Measurements from ENCODE around the gene SEMG1.

DNA sequence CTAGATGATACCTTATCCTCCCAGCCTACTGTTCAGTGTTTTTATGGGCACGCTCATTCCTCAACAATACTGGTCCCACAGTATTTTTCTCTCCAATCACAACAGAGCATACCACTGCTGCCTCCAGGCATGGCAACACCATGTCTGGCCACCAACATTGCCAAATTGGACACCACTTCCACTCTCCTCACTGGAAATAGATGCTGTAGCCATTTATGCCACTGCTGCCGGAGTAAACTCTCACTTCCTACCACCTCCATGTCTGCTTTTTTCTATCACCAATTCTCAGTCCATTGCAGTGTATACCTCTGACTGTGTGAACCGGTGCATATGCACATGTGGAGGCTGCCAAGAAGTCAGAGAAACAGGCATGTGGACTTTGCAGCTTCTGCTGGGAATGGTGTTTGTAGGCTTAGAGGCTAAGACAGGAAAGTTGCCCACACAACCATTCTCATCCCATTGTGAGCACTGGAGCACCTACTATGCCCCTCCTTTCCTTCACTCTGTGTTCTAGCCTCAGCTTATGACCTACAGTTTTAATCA is 17.7 kb upstream of the SEMG1 start:
- TF ChIP-seq, protein P1, sequence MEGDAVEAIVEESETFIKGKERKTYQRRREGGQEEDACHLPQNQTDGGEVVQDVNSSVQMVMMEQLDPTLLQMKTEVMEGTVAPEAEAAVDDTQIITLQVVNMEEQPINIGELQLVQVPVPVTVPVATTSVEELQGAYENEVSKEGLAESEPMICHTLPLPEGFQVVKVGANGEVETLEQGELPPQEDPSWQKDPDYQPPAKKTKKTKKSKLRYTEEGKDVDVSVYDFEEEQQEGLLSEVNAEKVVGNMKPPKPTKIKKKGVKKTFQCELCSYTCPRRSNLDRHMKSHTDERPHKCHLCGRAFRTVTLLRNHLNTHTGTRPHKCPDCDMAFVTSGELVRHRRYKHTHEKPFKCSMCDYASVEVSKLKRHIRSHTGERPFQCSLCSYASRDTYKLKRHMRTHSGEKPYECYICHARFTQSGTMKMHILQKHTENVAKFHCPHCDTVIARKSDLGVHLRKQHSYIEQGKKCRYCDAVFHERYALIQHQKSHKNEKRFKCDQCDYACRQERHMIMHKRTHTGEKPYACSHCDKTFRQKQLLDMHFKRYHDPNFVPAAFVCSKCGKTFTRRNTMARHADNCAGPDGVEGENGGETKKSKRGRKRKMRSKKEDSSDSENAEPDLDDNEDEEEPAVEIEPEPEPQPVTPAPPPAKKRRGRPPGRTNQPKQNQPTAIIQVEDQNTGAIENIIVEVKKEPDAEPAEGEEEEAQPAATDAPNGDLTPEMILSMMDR (IDR thresholded peaks at IDR 0.05) = no peak
- TF ChIP-seq EZH2 (IDR thresholded peaks at IDR 0.05) (no peak), EZH2phosphoT487 (IDR thresholded peaks at IDR 0.05) (no peak)

All from neural progenitor cell (in vitro differentiated cells).